PC-9 (cell line): ENCODE results near the gene ADAP1. TPM values are rescaled to one million over a fixed set of nuclear protein-coding genes. Genes with fewer than 3 reads are reported as not detected.

ENCODE experiments used
- BruUV-seq: library from RNA; stranded (reverse); fragments of 400-500 nt; replicated peaks from 2 replicates; lab custom pipeline; 2021; lab: Mats Ljungman, UMichigan
- CTCF ChIA-PET: fragments of 300-600 bp; sonication (Branson Sonifier 250); formaldehyde crosslinking; loops from one replicate; lab custom pipeline; 2022; ENCODE audit warnings: antibody characterized with exemption; lab: Charles Lee
- POLR2A ChIA-PET: fragments of 300-600 bp; sonication (Branson Sonifier 250); formaldehyde crosslinking; loops from one replicate; lab custom pipeline; 2022; ENCODE audit warnings: antibody characterized with exemption; ENCODE audit not compliant: unreplicated experiment; lab: Charles Lee
- DNase-seq, 2 experiments: peaks; one replicate each; pipeline versions ENCODE4 v3.0.0 to v3.0.0-alpha.2; 2015 to 2022; ENCODE audit warnings: mixed read lengths in 1 of 2
- H2AFZ ChIP-seq: fragments of 200-600 bp; sonication (generic); 2 replicates; pipeline ENCODE4 v1.8.1; 2017; ENCODE audit warnings: antibody characterized with exemption
- H3F3A ChIP-seq: fragments of 200-600 bp; sonication (generic); 2 replicates; pipeline ENCODE4 v1.8.1; 2017; ENCODE audit warnings: antibody characterized with exemption, mild to moderate bottlenecking, low read depth; ENCODE audit not compliant: insufficient read depth
- H3K27ac ChIP-seq: fragments of 200-600 bp; sonication (generic); 2 replicates; pipeline ENCODE4 v1.6.1; 2016; ENCODE audit warnings: mixed run types
- H3K27me3 ChIP-seq: fragments of 200-600 bp; sonication (generic); 2 replicates; pipeline ENCODE4 v1.6.1; 2016; ENCODE audit warnings: low read depth, mixed run types; ENCODE audit not compliant: insufficient read depth
- H3K36me3 ChIP-seq: fragments of 200-600 bp; sonication (generic); 2 replicates; pipeline ENCODE4 v1.6.1; 2016; ENCODE audit warnings: low read depth, mixed run types
- H3K4me1 ChIP-seq: fragments of 200-600 bp; sonication (generic); replicated peaks from 2 replicates; pipeline ENCODE4 v1.6.1; 2016; ENCODE audit warnings: mixed run types; ENCODE audit not compliant: insufficient read depth
- H3K4me2 ChIP-seq: fragments of 200-600 bp; sonication (generic); 2 replicates; pipeline ENCODE4 v1.6.1; 2017; ENCODE audit warnings: mixed run types
- H3K4me3 ChIP-seq: fragments of 200-600 bp; sonication (generic); 2 replicates; pipeline ENCODE4 v1.6.1; 2016; ENCODE audit warnings: mixed run types
- H3K79me2 ChIP-seq: fragments of 200-600 bp; sonication (generic); 2 replicates; pipeline ENCODE4 v1.6.1; 2017; ENCODE audit warnings: low read depth, mixed run types
- H3K9me2 ChIP-seq: fragments of 200-600 bp; sonication (generic); 2 replicates; pipeline ENCODE4 v1.8.1; 2017; ENCODE audit warnings: mild to moderate bottlenecking; ENCODE audit not compliant: insufficient read depth
- H3K9me3 ChIP-seq: fragments of 200-600 bp; sonication (generic); 2 replicates; pipeline ENCODE4 v1.8.1; 2016; ENCODE audit warnings: low read depth; ENCODE audit not compliant: insufficient read depth
- H4K20me1 ChIP-seq: fragments of 200-600 bp; sonication (generic); 2 replicates; pipeline ENCODE4 v1.8.1; 2017; ENCODE audit not compliant: insufficient read depth
- CTCF ChIP-seq: fragments of 200-600 bp; sonication (generic); conservative IDR thresholded peaks from 2 replicates; pipeline ENCODE4 v1.6.1; 2017; ENCODE audit warnings: mixed run types, antibody characterized with exemption, mild to moderate bottlenecking, moderate library complexity
- EZH2 ChIP-seq: fragments of 200-600 bp; sonication (generic); IDR thresholded peaks from 2 replicates; pipeline ENCODE4 v1.8.0; 2017; ENCODE audit warnings: antibody characterized with exemption, low read depth
- intact Hi-C: fragments of 100-400 bp; cut with micrococcal nuclease; formaldehyde crosslinking; loops from one replicate; pipeline ENCODE4 v1.10.0; 2022; ENCODE audit not compliant: unreplicated experiment
- total RNA-seq: library from RNA; stranded (reverse); gene quantifications from 2 replicates; pipeline ENCODE4 v1.2.3, GENCODE V29; 2021

Gene ADAP1
- total RNA-seq, 1 experiment from 2014 or later = 73.9 TPM

GRCh38 chr7:908159-908581 is 46.3 kb downstream of the ADAP1 start:
- H3F3A ChIP-seq = peaks cover 15% of the 10 kb centered on the region
- no peaks in the 10 kb centered on the region for H3K27me3 ChIP-seq
- H3K4me3 ChIP-seq = no peak overlapping the region
- no peak overlapping the region for H3K27ac ChIP-seq
- H3K9me3 ChIP-seq = no peaks in the 10 kb centered on the region
- BruUV-seq = no TSS peak
- no peak overlapping the region for H3K4me2 ChIP-seq
- H3K36me3 ChIP-seq = no peaks in the 10 kb centered on the region
- no peaks in the 10 kb centered on the region for H3K9me2 ChIP-seq
- H3K79me2 ChIP-seq = no peaks in the 10 kb centered on the region
- no peak for DNase-seq
- CTCF ChIA-PET = no interaction called here
- TF ChIP-seq CTCF = no peak
- intact Hi-C loops = no loop called here
- H2AFZ ChIP-seq = no peak overlapping the region
- no peaks in the 10 kb centered on the region for H4K20me1 ChIP-seq
- no peaks in the 10 kb centered on the region for H3K4me1 ChIP-seq
- POLR2A ChIA-PET = no interaction called here

- H3K4me2 ChIP-seq = no peak overlapping the region
- no peaks in the 10 kb centered on the region for H4K20me1 ChIP-seq
- no peak overlapping the region for H3K27ac ChIP-seq
- H3K36me3 ChIP-seq = no peaks in the 10 kb centered on the region
- no peak overlapping the region for H2AFZ ChIP-seq
- no TSS peak for BruUV-seq
- TF ChIP-seq EZH2 (no peak), CTCF (no peak)
- H3K9me2 ChIP-seq = no peaks in the 10 kb centered on the region
- ChIA-PET POLR2A (no interaction called here), CTCF (no interaction called here)
- H3F3A ChIP-seq = peaks cover 9% of the 10 kb centered on the region; the same call in 1 of the 2 replicates
- H3K27me3 ChIP-seq = no peaks in the 10 kb centered on the region
- H3K4me3 ChIP-seq = no peak overlapping the region
- intact Hi-C loops = no loop called here
- no peaks in the 10 kb centered on the region for H3K9me3 ChIP-seq
- DNase-seq = no peak
- H3K79me2 ChIP-seq = no peaks in the 10 kb centered on the region
- no peaks in the 10 kb centered on the region for H3K4me1 ChIP-seq
Observed at GRCh38 chr7:907158-907980, 47.1 kb downstream of the ADAP1 start.

GRCh38 chr7:906776-907157 is 47.7 kb downstream of the ADAP1 start:
- H3K27ac ChIP-seq = no peak overlapping the region
- H2AFZ ChIP-seq = no peak overlapping the region
- BruUV-seq = no TSS peak
- H3K27me3 ChIP-seq = no peaks in the 10 kb centered on the region
- POLR2A ChIA-PET = no interaction called here
- intact Hi-C loops = no loop called here
- H3K4me3 ChIP-seq = no peak overlapping the region
- H3K9me3 ChIP-seq = no peaks in the 10 kb centered on the region
- DNase-seq = no peak
- no peaks in the 10 kb centered on the region for H3K79me2 ChIP-seq
- peaks cover 12% of the 10 kb centered on the region; the same call in 1 of the 2 replicates for H3F3A ChIP-seq
- H4K20me1 ChIP-seq = no peaks in the 10 kb centered on the region
- CTCF ChIA-PET = no interaction called here
- H3K4me2 ChIP-seq = no peak overlapping the region
- no peaks in the 10 kb centered on the region for H3K36me3 ChIP-seq
- H3K4me1 ChIP-seq = no peaks in the 10 kb centered on the region
- H3K9me2 ChIP-seq = no peaks in the 10 kb centered on the region
- TF ChIP-seq CTCF = no peak
- no peak for TF ChIP-seq EZH2
